ENCODE data around the gene TCFL5.

- TF ChIP-seq, protein P1, sequence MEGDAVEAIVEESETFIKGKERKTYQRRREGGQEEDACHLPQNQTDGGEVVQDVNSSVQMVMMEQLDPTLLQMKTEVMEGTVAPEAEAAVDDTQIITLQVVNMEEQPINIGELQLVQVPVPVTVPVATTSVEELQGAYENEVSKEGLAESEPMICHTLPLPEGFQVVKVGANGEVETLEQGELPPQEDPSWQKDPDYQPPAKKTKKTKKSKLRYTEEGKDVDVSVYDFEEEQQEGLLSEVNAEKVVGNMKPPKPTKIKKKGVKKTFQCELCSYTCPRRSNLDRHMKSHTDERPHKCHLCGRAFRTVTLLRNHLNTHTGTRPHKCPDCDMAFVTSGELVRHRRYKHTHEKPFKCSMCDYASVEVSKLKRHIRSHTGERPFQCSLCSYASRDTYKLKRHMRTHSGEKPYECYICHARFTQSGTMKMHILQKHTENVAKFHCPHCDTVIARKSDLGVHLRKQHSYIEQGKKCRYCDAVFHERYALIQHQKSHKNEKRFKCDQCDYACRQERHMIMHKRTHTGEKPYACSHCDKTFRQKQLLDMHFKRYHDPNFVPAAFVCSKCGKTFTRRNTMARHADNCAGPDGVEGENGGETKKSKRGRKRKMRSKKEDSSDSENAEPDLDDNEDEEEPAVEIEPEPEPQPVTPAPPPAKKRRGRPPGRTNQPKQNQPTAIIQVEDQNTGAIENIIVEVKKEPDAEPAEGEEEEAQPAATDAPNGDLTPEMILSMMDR (conservative IDR thresholded peaks at IDR 0.05; ENCODE audit: low read length): no peak
- no peak for TF ChIP-seq EZH2phosphoT487 (IDR thresholded peaks at IDR 0.05; ENCODE audit: borderline replicate concordance)
Measured at GRCh38 chr20:62831361-62831788, 30.2 kb downstream of the TCFL5 start.
